Progenitor cell of endocrine pancreas (in vitro differentiated cells): ENCODE measurements around the gene KCNMA1. TPM values are rescaled to one million over a fixed set of nuclear protein-coding genes. Genes with fewer than 3 reads are reported as not detected.

Experiments
- DNase-seq: peaks from one replicate; pipeline ENCODE4 v3.0.0; 2021; ENCODE audit warnings: low spot score; ENCODE audit not compliant: unreplicated experiment
- H3K27ac Mint-ChIP-seq: 2 replicates; pipeline ENCODE4 v1.8.0; 2021; ENCODE audit warnings: mild to moderate bottlenecking, moderate library complexity, mixed read lengths
- H3K27me3 Mint-ChIP-seq: 2 replicates; pipeline ENCODE4 v1.8.0; 2021; ENCODE audit warnings: mixed read lengths
- H3K36me3 Mint-ChIP-seq: 2 replicates; pipeline ENCODE4 v1.8.0; 2022; ENCODE audit warnings: mixed read lengths; ENCODE audit not compliant: insufficient read depth
- H3K4me1 Mint-ChIP-seq: 2 replicates; pipeline ENCODE4 v1.8.0; 2021; ENCODE audit warnings: low read depth, mixed read lengths
- H3K4me3 Mint-ChIP-seq: 2 replicates; pipeline ENCODE4 v1.8.0; 2021; ENCODE audit warnings: low read depth, mild to moderate bottlenecking, moderate library complexity, mixed read lengths
- H3K9me3 Mint-ChIP-seq: 2 replicates; pipeline ENCODE4 v1.8.0; 2021; ENCODE audit warnings: low read depth, mixed read lengths
- total RNA-seq: library from RNA; stranded (reverse); gene quantifications from 2 replicates; pipeline ENCODE4 v1.2.1, GENCODE V29; 2021
- TF ChIP-seq, protein P1 (sequence below): fragments of 200-600 bp; sonication (generic); IDR thresholded peaks from one replicate; pipeline ENCODE4 v1.5.0; 2021; ENCODE audit warnings: antibody characterized with exemption, mild to moderate bottlenecking; ENCODE audit not compliant: unreplicated experiment

Gene KCNMA1
- total RNA-seq, 1 donor from 2014 or later: 5.8 TPM

DNA sequence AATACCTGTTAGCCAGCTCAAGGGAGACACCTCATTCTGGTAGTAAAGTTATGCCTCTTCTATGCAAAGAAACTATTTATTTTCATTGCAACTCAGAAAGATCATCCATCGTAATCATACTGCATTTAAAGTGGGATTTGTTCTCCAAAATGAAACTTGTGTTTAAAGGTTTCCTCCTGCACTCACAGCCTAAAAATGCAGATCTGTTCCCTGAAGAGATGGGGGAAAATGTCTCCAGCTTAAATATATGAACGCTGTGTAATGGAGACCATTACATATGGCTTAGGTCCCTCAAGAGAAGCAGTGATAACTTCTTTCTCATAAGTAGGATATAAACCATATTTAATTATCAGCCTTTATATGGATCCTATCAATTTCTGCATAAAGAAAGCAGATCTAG lies 665.1 kb downstream of the KCNMA1 start:
- Mint-ChIP-seq H3K27me3 (peaks cover 5% of the 10 kb centered on the region), H3K4me1 (peaks cover 2% of the 10 kb centered on the region), H3K4me3 (no peak overlapping the region), H3K36me3 (no peaks in the 10 kb centered on the region), H3K9me3 (no peaks in the 10 kb centered on the region), H3K27ac (no peak overlapping the region)
- TF ChIP-seq, protein P1, sequence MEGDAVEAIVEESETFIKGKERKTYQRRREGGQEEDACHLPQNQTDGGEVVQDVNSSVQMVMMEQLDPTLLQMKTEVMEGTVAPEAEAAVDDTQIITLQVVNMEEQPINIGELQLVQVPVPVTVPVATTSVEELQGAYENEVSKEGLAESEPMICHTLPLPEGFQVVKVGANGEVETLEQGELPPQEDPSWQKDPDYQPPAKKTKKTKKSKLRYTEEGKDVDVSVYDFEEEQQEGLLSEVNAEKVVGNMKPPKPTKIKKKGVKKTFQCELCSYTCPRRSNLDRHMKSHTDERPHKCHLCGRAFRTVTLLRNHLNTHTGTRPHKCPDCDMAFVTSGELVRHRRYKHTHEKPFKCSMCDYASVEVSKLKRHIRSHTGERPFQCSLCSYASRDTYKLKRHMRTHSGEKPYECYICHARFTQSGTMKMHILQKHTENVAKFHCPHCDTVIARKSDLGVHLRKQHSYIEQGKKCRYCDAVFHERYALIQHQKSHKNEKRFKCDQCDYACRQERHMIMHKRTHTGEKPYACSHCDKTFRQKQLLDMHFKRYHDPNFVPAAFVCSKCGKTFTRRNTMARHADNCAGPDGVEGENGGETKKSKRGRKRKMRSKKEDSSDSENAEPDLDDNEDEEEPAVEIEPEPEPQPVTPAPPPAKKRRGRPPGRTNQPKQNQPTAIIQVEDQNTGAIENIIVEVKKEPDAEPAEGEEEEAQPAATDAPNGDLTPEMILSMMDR: no peak
- DNase-seq: no peak

DNA sequence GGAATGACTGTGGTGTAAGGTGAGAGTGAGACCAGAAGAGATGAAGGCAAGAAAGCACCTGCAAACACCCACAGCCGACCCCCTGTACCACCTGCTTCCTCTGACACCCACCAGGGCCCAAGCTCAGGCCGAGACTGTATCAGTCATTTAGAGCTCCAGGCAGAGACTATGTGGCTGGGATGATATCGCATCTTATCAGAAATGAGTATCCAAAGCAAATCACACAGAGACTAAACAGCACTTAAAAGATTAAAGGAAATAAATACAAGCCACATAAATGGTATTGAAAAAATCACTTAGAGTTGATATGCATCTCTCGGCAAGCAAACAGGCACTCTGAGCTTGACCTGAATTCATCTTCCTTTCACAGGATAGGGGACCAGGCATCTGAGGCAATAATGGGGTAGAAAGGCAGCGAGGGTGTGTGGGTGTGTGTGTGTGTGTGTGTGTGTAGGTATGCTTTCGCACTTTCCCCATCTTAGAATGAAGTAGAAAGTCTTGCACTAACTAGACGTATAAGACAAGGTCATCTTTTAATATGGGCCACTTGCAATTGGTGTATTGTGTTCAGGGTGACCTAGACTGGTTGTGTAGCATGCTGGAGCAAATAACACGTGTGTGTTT lies 665.9 kb downstream of the KCNMA1 start:
- H3K27me3 Mint-ChIP-seq: peaks cover 6% of the 10 kb centered on the region
- TF ChIP-seq, protein P1: no peak
- no peaks in the 10 kb centered on the region for H3K4me1 Mint-ChIP-seq
- H3K4me3 Mint-ChIP-seq: no peak overlapping the region
- no peaks in the 10 kb centered on the region for H3K9me3 Mint-ChIP-seq
- no peak overlapping the region for H3K27ac Mint-ChIP-seq
- no peaks in the 10 kb centered on the region for H3K36me3 Mint-ChIP-seq
- DNase-seq: no peak

DNA sequence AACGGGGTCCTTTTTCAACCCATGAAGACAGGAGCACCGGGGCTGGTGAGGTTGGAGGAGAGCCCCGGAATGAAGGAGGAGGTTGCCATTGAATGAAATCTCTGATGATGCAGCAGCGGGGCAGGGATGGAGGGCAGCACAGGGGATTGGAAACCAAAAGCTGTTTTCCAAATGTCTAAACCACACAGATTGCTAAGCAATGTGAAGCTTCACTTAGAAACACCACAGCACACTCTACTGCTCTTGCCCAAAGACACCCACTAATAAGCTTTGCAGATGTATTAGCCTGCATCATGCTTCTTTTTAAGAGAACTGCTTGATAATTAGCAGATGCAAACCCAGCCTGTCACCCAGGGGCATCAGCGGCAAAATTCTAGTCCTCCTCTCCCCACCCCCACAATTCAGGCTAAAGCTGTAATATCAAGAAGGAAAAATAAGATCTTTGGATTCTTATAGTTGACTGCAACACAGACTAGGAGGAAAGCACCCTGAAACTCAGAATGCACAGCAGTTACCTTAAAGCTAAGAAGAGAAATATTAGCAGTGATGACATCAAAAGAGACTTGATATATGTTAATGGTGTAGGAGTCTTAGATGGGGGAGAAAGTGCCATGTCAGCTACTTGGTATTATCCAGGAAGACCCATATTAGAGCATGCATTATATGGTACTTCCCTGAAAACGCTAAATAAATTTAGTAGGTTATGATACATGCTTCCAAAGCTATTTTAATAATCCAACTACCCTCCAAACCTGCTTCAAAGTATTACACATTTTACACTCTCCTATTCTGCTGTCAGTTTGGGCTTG lies 666.7 kb downstream of the KCNMA1 start:
- Mint-ChIP-seq H3K9me3 (no peaks in the 10 kb centered on the region), H3K27ac (no peak overlapping the region), H3K36me3 (no peaks in the 10 kb centered on the region), H3K27me3 (peaks cover 6% of the 10 kb centered on the region), H3K4me1 (no peaks in the 10 kb centered on the region), H3K4me3 (no peak overlapping the region)
- no peak for DNase-seq
- TF ChIP-seq, protein P1: no peak

DNA sequence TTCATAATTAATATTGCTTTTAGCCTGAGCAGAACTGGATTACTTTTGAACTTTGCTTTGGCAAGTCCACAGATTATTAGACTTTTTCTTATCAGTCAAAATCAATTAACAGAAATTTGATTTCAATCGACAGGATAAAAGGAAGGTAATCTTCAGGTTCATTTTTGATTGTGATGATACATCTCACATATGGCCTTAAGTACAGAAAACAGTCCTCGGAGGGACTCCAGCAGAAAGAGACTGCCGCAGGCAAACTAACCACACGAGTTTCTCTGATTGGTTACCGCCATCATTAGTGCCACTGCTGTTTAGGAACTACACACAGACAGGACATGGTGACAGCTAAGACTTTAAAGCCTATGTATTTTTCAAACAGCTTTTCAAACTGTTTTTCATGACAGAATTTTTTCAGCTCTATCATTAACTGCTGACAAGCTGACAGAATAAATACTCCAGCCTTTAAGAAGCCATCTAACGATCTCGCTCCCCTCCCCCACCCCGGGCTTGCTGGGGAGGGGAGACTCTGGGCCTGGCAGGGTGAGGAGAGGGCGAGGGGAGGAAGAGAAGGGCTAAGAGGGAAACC lies 668.2 kb downstream of the KCNMA1 start:
- Mint-ChIP-seq H3K27ac (no peak overlapping the region), H3K36me3 (no peaks in the 10 kb centered on the region), H3K27me3 (peaks cover 6% of the 10 kb centered on the region), H3K4me3 (no peak overlapping the region), H3K9me3 (no peaks in the 10 kb centered on the region), H3K4me1 (no peaks in the 10 kb centered on the region)
- DNase-seq: no peak
- TF ChIP-seq, protein P1: no peak

DNA sequence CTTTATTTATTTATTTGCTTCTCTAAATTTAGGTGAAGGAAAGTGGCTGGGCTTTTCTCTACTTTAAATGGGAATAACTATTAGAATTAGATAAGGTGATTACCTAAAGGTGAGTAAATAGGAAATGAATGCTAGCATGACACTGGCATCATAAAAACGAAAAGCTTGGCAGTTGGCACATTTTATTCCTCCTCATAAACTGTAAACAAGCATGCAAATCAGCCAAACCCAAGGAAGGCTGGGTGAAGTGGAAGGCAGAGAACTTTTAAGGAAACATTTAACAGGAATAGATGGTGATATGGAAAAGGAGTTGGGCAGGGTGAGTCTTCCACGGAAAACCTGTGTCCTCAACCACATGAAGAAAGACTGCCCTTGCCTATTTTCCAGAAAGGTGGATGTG lies 669.1 kb downstream of the KCNMA1 start:
- no peak overlapping the region for H3K4me3 Mint-ChIP-seq
- H3K9me3 Mint-ChIP-seq: no peaks in the 10 kb centered on the region

More for the DNA sequence above, 669.1 kb downstream of the KCNMA1 start:
- H3K27me3 Mint-ChIP-seq: peaks cover 6% of the 10 kb centered on the region
- DNase-seq: no peak
- H3K4me1 Mint-ChIP-seq: no peaks in the 10 kb centered on the region
- no peak overlapping the region for H3K27ac Mint-ChIP-seq
- H3K36me3 Mint-ChIP-seq: no peaks in the 10 kb centered on the region
- TF ChIP-seq, protein P1: no peak
